Lower leg skin (tissue), 3 donors: ENCODE measurements around the gene ZEB2.

Experiments used
- POLR2A ChIP-seq, 2 donors: fragments of 450-650 bp; IDR thresholded peaks; one replicate each; pipeline ENCODE4 v1.6.1; 2016 to 2017; ENCODE audit warnings: antibody characterized with exemption in 2 of 2, mild to moderate bottlenecking in 1 of 2, moderate library complexity in 1 of 2
- TF ChIP-seq, protein P1 (sequence below), 3 donors: fragments of 450-650 bp; IDR thresholded peaks; one replicate each; pipeline ENCODE4 v1.5.1; 2016; ENCODE audit warnings: antibody characterized with exemption in 3 of 3, mild to moderate bottlenecking in 3 of 3, moderate library complexity in 2 of 3

DNA sequence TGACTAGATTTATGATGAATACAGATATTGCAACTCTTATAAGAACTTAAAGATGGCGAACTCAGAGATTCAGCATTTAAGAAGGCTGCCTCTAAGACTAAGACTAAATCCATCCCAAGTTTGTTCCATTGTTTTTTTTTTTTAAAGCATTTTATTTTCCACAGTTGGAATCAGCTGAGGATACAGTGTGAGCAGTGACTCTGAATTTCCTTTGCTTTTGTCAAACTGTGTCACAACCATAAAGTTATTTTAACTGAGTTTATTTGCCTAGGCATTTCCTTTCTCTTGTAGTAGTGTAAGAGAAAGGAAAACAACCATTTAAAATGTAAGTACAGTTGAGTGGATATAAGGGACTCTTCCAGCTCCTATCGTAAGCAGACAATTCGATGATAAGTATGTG lies 63.9 kb downstream of the ZEB2 start:
- TF ChIP-seq, protein P1, sequence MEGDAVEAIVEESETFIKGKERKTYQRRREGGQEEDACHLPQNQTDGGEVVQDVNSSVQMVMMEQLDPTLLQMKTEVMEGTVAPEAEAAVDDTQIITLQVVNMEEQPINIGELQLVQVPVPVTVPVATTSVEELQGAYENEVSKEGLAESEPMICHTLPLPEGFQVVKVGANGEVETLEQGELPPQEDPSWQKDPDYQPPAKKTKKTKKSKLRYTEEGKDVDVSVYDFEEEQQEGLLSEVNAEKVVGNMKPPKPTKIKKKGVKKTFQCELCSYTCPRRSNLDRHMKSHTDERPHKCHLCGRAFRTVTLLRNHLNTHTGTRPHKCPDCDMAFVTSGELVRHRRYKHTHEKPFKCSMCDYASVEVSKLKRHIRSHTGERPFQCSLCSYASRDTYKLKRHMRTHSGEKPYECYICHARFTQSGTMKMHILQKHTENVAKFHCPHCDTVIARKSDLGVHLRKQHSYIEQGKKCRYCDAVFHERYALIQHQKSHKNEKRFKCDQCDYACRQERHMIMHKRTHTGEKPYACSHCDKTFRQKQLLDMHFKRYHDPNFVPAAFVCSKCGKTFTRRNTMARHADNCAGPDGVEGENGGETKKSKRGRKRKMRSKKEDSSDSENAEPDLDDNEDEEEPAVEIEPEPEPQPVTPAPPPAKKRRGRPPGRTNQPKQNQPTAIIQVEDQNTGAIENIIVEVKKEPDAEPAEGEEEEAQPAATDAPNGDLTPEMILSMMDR (IDR thresholded peaks at IDR 0.05) = no peak
- TF ChIP-seq POLR2A (IDR thresholded peaks at IDR 0.05) = no peak
